CD4-positive, alpha-beta T cell treated with Interleukin-12 subunit alpha and Interleukin-12 subunit beta, for 1 hour (primary cell): ENCODE results near the gene PDE4D.

ENCODE experiments used
- DNase-seq: peaks from one replicate; pipeline ENCODE4 v3.0.0-alpha.2; 2020

Gene PDE4D

DNA sequence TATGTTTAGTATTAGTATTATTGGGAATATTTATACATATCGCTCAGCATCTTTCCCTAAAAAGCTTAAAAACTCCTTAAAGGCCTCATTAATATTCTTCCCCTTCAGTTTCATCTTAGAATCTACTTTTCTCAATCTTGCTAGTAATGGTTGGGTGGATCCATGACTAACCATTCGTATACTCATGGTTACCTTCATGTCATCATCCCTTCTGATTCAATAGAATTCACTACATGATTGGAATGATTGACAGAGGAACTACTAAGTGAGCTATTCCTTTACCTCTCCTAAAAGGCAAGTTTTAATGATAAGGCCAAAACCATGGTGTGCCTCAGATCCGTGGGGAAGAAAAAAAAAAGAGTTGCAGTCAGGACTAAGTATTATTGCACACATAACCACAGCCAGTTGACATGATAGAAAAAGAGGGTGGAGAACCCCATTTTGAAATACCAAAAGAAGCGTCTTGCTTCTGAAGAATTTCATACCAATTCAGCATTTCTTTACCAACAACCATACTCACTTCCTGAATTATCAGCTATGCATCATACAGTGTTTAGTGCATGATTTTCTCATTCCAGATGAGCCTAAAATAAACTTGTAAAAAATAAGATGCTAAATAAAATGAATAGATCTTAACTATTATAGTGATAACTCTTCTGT is 624.6 kb downstream of the PDE4D start:
- DNase-seq: no peak

DNA sequence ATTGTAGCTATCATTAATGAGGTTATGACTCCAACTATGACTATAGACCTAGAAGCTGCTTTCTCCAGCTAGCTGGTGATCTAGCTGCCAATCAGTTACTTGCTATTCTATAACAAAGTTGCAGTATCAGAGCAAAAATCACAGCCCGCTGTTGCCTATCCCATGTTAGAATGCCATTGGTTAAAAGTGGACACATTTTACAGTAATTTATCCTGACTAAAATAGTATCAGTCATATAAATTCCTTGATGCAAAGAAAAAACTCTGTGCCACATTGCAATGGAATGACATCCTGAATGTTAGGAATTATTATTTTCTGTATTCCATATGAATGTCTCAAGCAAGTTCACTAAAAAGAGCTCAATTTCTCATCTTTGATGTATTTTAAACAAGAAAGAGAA is 626.5 kb downstream of the PDE4D start:
- DNase-seq: no peak

DNA sequence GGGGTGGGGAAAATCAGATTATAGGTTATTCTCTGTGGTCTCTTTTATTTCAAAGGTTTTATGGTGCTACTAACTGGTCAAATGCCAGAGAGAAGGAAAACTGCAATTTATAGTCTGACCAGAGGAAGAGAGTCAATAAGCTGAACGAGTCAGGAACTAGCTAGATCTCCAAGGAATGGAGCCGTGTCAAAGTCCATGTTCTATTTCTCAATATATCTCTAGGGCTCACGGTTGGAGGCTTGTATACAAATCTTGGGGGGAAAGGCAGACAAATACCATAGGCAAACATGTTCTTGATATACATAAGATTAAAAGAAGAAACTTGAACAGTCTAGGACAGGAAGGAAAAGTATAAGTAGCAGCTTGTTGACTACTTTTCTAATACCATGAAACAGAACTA is 627.1 kb downstream of the PDE4D start:
- DNase-seq: no peak

DNA sequence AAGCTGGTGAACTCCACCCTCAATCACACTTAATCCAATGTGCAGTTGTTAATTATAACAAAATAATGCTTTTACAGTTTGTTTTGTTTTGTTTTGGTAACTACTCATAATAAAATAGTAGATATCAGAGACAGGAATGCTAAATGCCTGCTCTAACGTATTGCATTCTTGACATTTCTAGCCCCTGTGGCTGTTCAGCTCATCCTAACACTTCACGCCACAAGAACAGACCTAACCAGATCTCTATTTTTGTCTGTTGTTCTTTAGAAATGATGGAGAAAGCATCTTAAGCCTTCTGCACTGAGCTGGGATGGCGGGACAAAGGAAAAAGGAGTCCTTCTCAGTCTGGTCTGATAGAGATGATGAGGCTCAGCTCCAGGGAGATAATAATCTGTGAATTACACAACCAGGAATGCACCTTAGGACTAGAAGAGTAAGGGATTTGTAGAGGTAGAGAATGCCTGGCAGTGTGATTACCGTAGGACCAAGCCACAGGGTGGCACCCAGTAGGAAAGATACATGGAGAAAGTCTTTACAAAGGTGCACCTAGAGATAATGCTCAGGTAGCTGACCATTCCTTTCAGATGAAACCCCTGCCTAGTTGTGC is 628.8 kb downstream of the PDE4D start:
- DNase-seq: no peak

DNA sequence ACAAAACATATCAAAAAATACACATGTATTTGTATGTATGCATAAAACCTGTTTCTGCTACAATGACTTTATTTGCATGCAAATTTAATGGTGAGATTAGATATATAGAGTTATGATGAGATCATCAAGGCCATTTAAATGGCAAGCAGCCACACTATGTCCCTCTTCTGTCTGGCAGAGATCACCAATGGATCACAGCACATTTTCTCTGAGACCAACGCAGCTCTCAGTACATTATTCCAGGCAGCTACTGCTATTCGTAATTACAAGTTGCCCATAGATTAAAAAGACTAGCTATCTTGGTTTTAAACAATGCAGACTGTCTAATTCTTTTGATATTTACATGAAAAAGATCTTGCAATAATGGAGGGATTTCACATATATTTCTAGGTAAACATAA is 629.5 kb downstream of the PDE4D start:
- DNase-seq: no peak

DNA sequence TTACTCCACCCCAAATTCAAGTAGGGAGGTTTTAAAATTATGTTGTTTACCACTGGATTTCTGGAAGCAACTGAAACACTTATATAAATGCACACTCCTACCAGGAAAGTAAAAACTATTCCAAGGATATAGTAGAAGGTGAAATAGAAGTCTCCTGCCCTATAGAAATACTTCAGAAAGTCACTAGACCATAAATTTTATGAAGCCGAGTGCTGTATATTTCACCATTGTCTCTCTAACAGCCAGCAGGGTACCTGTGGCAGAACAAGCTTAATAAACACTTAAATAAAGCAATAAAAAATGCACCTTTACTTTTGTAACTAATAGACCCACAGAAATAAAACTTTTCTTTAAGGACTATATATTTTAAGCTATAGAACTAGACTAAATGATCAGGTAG is 631.6 kb downstream of the PDE4D start:
- no peak for DNase-seq

DNA sequence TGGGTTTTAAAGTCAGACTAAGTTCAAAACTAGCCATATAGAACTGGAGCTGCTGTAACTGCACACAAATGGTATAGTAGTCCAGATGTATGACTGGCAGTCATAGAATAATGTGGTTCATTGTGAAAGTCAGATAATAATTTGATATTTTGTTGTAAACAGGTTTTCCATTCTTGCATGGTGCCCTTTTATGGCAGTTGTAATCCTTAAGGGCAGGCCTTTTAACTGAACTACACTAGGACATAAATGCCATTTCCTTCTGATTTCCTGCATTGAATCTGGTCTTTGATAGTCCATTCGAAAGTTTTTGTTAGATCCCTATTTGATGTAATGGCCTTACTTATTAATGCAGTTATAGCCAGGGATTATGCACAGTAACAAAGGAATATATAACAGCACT is 632.6 kb downstream of the PDE4D start:
- DNase-seq: no peak

DNA sequence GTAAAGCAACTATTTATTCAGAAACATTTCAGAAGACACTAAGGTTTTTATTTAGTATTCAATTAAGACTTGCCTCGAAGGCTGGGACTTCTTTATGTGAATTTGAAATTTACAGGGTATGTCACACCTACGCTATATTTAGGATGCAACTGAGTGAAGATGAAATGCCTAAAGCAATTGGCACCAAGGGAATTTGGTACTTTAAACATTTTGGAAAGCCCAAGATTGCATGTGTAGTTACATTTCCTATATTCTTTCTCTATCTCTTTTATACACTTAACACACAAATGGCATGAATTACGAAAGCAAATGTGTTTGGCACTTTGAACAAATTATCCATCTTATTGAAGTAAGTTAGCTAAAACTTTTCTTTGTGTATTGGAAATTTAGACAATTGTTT is 633.3 kb downstream of the PDE4D start:
- DNase-seq: no peak

DNA sequence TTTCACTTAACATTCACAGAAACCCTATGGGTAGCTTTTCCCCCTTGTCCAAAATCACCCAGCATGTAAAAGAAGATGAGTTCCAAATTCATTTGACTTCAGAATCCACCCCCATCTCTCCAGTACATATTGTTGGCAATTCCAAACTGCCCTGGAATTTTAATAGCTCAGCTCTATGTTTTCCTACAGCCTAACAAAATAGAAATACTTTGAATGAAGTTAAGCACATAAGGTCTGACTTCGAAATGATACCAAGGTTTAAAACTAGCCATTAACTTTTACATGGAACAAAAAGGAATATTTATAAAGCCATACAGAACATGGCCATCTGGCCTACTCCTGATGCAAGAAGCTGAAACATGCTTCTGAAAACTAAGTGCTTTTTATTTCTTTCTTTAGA is 634.3 kb downstream of the PDE4D start:
- no peak for DNase-seq

DNA sequence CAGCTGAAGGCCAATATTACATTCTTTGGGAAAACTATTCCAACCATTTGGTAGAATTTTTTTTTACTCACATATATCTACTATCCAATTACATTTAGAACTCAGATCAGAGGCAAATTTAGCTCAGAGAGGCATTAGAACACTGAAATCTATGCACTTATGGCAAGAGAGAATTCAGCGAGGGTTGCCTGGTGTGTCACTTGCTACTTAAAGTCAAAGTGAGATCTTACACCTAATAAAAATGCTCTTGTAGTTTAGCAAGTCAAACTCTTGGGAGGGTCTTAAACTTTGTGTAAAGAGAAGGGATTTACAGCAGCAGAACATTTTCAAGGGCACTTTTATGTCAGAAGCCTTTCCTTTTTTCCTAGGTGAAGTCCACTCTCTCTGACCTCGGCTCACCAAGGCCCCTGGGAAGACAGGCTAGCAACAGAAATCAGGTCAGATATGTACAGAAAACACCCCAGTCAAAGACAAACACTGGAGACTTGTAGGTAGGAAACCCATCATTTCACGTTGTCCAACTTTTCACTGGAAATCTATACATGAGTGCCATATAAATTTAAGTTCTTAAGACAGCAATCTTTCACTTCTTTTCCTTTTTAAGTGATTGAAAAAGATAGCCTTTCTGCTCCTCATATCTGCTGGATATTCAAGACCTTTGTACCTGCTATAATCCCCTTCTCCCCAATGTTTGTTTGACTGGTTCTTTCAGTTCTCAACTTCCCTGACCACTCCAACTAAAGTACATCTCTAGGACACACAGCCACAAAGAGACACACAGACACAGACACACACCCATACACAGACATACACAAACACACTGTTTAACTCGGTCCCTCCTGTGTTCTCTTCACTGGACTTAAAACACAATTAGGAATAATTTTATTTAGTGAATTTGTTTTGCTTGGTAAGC is 635.8 kb downstream of the PDE4D start:
- DNase-seq: no peak

DNA sequence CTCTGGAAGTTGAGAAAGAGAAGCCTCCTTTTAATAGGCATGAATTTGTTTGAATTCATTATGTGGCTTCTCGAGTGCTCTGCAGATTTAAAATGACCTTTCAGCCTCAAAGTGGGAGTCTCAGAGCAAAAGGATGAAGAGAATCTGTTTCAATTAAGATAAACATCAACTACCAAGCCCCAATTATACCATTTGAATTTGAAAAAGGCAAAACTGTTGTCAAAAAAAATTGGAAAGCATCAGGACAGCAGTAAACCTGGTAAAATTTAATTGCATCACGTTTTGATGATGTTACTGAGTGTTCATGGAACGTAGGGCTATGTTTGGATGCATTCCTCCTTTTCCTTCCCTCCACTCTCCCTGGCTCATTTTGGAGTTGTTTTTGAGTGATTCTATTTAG is 637.2 kb downstream of the PDE4D start:
- no peak for DNase-seq

DNA sequence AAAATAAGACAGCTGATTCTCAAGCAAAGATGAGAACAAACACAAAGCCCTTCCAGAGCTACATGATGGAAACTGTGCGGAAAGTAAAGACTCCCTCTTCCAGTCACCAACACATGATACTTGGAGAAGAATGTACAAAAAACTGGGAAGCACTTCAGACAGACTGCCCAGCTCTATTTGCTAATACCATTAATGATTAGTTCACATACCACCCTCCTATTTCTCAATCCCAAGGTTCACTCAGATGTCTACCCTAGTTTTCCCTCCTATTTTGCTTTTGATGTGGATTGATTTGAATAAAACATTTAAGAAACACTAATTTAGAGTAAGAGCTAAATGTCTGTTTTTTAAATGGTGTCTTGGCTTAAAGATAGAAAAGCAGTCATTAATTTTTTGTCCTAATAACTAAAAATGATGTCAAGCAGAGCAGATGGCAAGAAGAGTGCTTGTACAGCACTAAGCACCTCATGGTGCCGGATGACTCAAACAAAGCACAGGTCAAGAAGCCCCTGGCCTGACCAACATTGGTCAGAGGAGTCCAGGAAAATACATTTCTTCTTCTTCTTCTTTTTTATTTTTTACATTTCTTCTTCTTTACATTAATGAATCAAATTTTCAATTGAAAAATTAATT is 639.4 kb downstream of the PDE4D start:
- no peak for DNase-seq

DNA sequence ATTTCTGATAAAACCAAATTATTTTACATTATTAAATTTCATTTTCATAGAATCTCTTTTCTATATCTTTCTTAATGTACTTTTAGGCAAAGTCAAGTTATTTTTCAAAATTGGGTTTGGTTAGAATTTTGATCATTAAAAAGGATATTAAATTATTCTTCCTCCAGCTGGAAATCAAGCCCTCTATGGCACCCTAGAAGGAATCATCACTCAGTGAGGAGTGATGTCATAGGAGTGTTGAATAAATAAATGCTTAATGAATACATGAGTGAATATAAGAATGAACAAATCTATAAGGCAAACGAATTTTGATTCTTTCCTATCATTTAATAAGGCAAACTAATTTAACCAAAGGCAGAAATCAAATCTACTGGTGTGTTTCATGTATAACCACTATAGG is 639.9 kb downstream of the PDE4D start:
- DNase-seq: no peak

DNA sequence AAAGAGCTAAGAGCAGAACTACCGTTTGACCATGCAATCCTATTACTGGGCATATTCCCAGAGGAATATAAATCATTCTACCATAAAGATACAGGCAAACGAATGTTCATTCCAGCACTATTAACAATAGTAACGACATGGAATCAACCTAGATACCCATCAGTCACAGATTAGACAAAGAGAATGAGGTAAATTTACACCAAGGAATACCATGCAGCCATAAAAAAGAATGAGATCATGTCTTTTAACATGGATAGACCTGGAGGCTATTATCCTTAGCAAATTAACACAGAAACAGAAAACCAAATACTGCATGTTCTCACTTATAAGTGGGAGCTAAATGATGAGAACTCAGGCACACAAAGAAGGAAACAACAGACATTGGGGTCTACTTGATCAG is 641.9 kb downstream of the PDE4D start:
- DNase-seq: no peak

DNA sequence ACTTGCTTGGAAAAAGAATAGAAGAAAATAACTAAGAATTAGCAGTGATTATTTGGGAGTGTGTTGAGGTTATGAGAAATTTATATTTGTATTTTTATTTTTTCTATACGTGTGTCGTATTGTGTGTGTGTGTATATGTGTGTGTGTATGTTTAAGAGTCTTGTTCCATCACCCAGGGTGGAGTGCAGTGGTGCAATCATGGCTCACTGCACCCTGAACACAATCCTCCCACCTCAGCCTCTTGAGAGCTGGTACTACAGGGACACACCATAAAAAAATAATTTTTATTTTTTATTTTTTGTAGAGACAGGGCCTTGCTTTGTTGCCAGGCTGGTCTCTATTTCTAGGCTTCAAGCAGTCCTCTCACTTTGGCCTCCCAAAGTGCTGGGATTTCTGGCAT is 643.8 kb downstream of the PDE4D start:
- DNase-seq: no peak

DNA sequence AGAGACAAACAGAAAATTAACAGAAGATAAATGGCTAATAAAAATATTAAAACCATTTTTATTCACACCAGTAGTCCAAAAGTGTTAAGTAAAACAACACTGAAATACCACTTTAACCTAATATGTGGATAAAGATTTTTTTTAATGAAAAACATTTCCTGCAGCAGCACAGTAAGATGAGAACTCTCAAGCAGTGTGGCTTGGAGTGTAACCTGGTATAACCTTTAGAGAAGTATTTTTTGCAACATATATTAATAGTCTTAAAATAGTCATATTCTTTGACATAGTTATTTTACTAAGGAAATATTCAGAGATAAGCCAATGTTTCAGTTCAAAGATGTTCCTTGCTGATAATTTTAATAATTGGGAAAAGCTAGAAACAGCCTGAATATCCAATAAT is 644.4 kb downstream of the PDE4D start:
- DNase-seq: no peak

DNA sequence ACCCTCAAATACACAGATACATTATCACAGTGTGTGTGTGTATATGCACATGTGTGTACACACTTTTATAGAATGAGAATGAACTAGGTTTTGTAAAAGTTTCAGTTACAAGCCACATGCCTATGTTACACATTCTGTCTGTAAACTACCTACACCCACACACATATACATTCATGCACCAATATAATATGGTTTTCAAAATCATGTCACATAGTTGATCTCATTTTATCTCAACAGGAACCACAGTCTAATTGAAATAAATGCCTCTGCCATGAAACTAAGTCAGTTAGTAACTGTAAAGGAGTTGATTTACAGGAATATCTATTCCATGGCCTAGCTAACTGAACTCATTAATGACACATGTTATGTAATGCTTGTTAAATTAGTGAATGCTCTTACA is 646.6 kb downstream of the PDE4D start:
- DNase-seq: no peak

DNA sequence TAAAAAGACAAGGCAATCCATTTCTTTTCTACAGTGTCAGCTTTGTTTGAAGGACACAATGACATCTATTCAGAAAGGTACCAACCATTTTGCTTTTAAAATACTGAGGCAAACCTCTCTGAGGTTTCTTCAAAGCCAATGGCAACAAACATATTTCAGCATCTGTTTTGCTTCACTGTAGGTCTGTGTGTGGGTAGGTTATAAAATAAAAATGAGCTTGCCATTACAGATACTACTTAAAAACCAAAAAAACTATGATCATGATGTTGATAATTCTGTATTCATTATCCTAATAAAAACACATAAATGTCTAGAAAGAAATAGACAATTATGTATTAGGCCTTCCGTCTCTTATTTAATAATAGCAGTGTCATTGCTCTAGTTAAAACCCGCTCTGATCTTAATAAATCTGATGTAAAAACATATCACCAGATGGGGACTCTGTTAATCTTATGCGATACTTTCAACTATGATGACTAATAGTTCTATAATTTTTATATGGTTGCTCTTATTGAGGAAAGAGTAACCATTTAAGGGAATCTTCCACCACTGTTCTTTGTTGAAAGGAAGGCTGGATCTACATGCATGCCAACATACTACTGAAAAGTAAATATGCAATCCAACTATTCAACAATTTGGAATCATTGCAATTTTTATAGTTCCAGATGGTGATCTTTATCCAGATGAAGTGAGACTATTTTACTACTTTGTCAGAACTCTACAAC is 647.2 kb downstream of the PDE4D start:
- no peak for DNase-seq

DNA sequence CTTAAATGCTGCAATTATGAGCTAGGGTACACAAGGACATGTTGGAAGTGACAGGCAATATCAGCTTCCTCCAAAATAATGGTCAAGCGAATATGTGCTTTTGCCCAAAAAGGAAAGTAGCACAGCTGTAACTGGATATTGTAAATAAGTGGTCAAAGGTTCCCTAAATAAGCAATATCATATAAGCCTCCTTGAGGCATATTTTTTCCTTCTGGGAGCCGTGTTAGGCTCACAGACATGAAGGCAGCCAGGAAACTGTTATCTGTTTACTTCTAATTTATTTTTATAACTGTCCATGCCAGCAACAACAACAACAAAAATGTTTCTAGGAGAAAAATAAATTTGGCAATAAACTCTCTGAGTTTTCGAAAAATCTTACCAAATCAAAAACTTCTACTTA is 648.3 kb downstream of the PDE4D start:
- DNase-seq: no peak

DNA sequence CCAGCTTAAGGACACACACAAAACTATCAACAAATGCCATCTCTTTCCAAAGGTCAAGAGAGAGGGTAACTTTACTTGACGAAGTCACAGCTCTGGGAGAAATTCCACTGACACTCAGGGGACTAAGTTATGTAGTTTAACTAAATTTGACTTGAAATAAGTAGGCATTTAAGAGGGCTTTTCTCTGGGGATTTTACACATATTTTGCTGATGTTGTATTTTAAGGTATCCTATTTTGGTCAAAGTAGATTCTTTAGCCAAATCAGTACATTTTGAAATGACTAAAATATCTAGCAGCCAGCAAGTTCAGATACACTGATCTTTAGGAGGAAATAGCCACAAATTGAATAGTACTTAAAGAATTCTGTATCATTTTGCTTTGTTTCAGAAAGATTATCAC is 652.0 kb downstream of the PDE4D start:
- no peak for DNase-seq

DNA sequence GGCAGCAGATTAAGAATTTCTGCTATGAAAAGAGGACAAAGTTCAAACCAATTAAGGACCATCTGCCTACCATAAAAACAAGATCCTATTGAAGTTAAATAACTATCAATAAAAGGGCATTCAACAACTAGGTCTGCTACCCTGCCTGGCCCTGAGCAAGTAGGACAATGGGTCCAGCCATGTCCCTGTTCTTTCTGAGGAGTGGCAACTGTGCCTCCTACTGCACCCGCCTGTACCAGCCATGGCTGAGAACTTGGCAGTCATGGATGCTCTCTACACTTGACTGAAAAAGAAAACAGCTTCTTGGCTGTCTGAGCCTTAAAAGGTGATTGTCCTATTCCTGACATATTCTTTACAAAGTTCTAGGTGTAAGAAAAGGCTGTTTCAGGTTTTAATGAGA is 652.4 kb downstream of the PDE4D start:
- no peak for DNase-seq

DNA sequence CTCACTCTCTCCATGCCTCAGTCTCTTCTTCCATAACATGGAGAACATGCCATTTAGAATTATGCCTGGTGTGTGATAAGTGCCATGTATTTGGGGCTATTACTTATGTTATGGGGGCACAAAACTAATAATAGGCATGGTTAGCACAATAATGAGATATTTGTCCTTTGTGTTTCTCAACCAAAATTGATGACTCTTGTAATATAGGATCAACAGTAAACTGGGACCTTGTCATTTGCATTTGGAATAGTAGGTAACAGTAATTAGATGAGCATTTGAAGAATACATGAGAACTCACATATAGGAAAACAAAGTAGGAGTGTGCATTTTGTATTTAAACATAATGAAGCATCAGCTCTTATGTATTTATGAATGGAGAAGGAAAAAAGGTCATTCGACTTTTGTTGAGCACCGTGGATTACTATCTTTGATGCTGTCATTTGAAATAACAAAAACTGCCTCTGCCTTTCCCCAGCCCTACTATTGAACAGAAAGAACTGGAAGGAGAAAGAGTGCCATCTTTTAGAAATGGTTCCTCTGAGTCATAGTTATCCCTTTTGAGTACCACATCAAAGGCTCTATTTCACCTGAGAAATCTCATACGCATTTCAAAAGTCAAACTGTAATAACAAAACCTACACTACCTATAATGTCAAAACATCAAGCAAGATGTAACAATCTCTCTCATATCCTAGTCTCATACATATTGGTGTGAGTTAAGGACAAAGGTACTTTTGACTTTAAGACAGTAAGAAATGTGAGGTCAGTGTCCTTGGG is 655.2 kb downstream of the PDE4D start:
- no peak for DNase-seq
